LNCaP clone FGC (cell line): ENCODE measurements around the gene ADCY5.

Source experiments
- DNase-seq: peaks from one replicate; pipeline ENCODE4 v3.0.0-alpha.2; 2011; ENCODE audit warnings: low read depth
- H3K4me3 ChIP-seq: 2 replicates; pipeline ENCODE4 v1.5.1; 2011; ENCODE audit warnings: mild to moderate bottlenecking, low read depth, low read length, control low read depth
- TF ChIP-seq, protein P1 (sequence below): IDR thresholded peaks from 2 replicates; pipeline ENCODE4 v1.5.1; 2012; ENCODE audit warnings: mild to moderate bottlenecking; ENCODE audit not compliant: control insufficient read depth, insufficient read depth; ENCODE audit errors: extremely low read depth

Gene ADCY5

DNA sequence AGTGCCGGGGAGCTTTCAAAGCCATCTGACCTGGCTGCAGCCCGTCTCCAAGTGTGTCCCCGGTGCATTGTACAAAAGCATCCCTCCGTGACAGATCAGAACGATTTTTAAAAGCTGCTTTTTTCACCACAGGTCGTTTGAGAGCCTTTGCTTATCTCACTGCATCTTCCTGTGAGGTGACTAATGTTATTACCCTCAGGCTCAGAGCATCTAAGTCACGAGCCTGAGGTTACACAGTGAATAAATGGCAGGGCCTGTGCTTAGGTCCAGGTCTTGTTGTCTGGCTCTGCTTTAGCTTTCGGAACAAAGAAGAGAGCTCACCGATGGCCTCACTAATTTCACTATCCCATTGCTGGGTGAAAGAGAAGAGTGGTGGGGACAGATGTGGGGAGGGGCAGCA is 163.8 kb downstream of the ADCY5 start:
- no peak for DNase-seq
- no peak overlapping the region for H3K4me3 ChIP-seq
- TF ChIP-seq, protein P1, sequence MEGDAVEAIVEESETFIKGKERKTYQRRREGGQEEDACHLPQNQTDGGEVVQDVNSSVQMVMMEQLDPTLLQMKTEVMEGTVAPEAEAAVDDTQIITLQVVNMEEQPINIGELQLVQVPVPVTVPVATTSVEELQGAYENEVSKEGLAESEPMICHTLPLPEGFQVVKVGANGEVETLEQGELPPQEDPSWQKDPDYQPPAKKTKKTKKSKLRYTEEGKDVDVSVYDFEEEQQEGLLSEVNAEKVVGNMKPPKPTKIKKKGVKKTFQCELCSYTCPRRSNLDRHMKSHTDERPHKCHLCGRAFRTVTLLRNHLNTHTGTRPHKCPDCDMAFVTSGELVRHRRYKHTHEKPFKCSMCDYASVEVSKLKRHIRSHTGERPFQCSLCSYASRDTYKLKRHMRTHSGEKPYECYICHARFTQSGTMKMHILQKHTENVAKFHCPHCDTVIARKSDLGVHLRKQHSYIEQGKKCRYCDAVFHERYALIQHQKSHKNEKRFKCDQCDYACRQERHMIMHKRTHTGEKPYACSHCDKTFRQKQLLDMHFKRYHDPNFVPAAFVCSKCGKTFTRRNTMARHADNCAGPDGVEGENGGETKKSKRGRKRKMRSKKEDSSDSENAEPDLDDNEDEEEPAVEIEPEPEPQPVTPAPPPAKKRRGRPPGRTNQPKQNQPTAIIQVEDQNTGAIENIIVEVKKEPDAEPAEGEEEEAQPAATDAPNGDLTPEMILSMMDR: no peak

DNA sequence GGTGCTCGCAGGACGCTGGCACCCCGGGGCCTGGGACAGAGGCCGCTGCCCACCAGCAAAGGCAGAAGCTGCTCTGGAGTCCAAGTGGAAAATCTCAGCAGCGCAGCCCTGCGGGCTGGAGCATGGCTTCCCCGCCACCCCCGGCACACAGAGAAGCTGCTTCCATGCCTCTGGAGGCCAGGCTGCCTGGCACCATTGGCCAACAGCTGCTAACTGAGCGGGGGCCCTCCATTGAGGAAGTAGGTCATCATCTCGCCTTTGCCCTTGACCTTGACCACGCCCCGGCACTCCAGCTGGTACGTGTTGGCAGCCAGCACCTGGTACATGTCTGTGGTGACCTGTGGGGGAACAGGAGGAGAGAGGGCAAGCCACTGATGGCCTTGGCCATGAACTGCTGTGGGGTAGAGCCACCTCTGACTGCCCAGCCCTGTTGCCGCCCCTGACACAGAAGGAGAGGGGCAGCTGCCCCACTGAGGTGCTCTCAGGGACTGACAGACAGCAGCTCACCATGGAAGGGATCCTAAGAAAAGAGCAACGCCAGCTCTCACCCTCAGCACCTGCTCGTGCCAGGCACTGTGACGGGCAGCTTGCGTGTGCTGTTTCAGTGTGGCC is 164.4 kb downstream of the ADCY5 start:
- no peak for DNase-seq
- H3K4me3 ChIP-seq: no peak overlapping the region
- TF ChIP-seq, protein P1: no peak

DNA sequence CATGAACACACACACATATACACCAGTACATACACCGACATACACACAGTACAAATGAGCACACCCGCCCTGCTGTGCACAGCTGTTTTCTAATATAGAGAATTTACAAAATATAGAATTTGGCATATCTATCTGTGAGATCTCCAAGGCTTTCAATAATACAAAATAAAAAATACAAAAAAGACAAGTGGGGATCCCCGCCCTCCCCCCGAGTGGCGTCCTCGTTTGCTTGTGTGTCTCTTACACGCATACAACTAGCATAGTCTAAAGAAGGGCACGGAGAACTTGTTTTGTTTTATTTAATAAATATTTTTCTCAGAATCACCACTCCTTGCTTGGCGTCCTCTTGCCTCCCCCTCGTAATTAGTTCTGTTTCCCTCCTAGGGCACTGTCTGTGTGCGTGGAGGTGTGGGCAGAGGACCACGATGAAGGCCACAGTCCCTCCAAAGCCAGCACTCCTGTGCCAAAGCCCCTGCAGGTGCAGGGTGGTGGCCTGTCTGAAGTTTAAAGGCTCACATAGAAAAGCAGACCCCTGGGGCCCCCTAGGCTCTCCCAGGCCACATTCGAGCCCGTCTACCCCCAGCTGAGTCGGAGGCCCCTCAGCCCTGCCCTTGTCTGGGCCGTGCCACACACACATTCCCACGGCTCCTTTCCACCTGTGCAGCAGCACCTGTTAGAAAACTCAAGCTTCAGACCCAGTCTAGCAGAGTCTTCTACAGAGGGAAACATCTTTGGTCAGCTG is 165.1 kb downstream of the ADCY5 start:
- DNase-seq: no peak
- TF ChIP-seq, protein P1: no peak
- H3K4me3 ChIP-seq: no peak overlapping the region

DNA sequence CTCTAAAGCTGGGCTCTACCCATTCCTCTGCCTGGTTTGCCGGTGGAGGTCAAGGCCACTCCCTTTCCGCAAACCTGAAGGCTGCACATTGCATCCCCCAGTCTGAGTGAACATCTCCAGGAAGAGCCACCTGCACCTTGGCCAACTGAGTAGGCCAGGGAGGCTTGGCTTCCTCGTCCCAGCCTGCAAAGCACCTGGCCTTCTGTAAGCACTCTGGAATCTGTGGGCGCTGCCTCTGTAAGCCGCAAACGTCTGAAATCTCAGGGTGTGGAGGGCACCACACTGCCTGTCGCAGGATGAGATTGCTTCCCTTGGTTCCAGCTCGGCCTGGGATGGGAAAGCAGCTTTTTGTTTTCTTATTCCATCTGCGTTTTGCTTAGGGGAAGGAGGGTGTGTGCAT is 165.8 kb downstream of the ADCY5 start:
- H3K4me3 ChIP-seq: no peak overlapping the region
- no peak for DNase-seq
- TF ChIP-seq, protein P1: no peak

DNA sequence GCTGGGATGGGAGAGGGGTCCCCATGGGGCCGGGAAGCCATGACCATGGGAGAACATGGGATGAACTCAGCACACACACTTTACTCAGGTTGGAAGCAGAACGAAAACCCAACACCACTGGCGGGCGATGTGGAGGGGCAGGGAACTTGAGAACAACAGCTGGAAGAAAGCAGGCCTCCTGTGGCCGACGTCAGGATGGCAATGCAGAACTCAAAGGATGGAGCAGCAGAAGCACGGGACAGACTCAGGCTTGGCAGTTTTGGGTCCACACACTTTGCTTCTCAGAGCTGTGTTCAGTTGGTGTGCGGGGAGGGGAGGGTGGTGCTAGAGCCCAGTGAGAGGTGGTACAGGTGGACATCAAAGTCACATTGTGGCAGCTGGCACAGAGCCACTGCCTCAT is 166.4 kb downstream of the ADCY5 start:
- H3K4me3 ChIP-seq: no peak overlapping the region
- TF ChIP-seq, protein P1: no peak
- no peak for DNase-seq

DNA sequence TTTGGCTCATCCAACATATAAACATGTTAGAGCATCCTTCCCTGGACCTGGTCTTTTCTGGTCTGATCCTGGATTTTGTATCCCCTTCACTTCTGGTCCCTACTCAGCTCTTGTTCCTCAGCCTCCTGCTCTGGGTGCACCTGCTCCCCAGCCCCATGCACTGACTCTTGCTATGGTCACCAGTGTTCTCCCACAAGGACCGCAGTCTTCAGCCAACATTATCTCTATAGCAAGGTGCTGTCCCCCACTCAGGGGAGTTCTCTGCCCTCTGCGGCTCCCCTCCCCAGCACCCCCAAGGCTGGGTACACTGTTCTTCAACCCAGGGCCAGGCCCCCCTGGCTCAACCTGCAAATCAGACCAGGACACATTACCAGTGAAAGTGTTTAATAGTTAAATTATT is 167.0 kb downstream of the ADCY5 start:
- no peak for DNase-seq
- TF ChIP-seq, protein P1: no peak

More for the DNA sequence above, 167.0 kb downstream of the ADCY5 start:
- H3K4me3 ChIP-seq: no peak overlapping the region
